CD4-positive, alpha-beta T cell treated with Interleukin-6 at 100 ng/mL for 8 hours (primary cell): Measurements from ENCODE around the gene MAP3K10.

Experiments
- DNase-seq: peaks from one replicate; pipeline ENCODE4 v3.0.0-alpha.2; 2020; ENCODE audit warnings: mixed read lengths, low spot score

Gene MAP3K10

DNA sequence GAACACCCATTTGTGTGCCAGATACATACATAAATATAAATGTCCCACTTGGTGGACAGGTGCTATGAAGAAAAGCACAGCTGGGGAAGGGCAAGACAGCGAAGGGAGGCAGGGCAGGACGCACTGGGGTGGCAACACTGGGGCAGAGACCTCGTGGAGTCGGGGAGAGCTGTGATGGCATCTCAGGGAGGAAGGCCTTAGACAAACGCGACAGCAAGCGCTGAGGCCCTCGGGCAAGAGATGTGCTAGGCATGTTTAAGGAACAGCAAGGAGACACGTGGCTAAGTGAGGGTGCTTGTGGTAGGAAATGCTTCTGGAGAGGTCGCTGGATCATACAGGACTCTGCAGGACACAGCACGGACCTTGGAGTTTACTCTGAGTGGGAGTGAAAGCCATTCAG is 58.6 kb downstream of the MAP3K10 start:
- DNase-seq: no peak

- DNase-seq: no peak
Measured at GRCh38 chr19:40251244-40251643, 60.0 kb downstream of the MAP3K10 start.

DNA sequence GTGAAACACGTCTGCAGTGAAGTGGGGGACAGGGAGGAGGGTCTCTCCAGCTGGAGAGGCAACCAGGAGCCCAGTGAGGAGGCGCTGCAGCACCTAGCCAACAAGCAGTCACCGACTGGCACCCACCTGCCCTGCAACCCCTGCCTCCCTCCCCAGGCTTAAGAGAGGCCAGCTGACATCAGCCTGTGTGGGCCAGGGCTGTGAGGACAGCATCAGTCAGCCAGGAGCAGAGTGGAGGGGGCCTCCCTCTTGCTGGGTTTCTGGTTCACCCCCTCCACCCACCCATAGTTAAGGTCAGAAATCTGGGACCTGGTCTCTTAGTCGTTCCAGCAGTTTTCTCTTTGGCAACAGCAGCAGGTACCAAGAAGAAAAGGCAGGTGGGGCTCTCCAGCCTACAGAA is 60.8 kb downstream of the MAP3K10 start:
- DNase-seq: no peak

GRCh38 chr19:40252395-40252794 is 61.2 kb downstream of the MAP3K10 start:
- DNase-seq: no peak

DNA sequence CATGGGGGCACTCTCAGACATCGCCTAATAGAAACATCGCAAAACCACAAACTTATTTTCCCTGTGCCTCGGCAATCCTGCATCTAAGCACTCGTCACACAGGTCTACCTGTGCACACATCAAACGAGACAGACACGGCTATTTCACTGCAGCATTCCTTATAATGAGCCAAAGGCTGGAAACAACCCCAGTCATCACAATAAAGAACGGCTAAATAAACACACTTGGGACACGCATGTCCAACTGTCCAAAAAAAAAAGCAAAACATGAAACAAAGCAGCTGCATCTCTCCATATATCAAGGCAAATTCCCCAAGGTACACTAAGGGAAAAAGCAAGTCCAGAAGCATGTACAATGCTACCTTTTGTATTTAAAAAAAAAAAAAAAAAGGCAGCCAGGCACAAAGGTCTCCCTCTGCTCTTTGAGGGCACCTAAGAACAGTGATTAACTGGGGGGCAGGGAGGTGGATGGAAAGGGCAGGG is 62.4 kb downstream of the MAP3K10 start:
- no peak for DNase-seq

DNA sequence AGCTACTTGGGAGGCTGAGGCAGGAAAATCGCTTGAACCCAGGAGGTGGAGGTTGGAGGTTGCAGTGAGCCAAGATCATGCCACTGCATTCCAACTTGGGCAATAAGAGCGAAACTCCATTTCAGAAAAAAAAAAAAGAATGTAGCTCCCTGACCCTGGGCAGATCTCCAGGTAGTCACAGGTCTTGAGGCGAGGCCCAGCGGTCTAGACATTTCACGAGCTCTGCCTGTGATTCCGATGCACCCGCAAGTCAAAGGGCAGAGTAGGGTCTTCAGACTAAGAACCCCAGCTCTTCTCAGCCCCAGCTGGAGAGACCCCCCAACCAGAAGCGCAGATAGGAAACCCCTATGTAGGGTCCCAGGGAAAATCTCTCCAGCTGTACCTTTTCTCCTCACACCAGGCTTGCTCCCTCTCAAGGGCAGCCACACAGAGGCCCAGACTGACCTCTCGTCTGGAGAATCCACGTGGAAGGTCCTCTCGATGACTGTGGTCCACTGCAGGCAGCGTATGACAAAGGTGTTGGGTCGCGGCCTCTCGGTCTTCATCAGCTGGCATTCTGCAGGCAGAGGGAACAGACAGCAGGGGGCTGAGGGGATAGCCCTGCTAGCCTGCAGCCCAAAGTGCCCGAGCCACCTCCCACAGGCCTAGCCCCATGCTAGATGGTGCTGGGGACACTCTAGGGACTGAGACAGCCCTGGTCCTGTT is 63.6 kb downstream of the MAP3K10 start:
- DNase-seq: no peak

- DNase-seq: no peak
Measured at GRCh38 chr19:40255619-40256166, 64.5 kb downstream of the MAP3K10 start.

DNA sequence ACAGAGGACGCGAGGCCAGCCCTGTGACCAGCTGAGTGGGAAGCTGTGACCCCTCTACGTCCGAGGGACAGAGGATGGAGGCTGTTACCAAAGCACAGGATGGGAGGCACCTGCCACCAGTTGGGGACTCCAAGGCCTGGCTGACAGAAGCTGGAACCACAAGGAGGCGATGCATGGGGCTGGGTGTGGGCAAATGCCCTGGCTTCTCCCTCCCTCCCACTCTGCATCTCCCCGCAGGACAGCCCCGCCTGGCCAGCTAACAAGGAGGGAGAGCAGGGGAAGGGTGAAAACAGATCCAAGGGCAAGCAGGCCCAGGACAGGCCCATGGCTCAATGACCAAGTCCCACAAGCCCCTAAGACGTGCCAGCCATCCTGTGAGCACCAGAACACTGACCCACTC is 65.3 kb downstream of the MAP3K10 start:
- DNase-seq: no peak

DNA sequence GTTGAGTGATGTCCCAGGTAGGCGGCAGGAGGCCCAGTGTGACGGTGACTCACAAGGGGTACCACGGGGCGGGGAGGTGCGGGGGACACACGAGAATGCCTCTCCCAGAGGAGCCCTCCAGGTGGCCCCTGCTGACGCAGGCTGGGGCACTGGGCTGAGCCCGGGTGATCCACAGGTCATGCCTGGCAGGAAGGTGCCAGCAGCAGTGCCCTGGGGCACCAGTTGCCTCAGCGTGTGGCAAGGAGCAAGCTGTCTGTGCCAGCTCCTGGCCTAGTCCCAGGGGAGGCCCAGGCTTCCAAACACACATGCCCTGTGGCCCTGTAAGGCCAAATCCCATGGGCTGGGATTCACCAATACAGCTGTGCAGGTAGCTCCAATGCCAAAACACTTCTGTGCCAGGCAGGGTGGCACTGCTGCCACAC is 65.9 kb downstream of the MAP3K10 start:
- no peak for DNase-seq

DNA sequence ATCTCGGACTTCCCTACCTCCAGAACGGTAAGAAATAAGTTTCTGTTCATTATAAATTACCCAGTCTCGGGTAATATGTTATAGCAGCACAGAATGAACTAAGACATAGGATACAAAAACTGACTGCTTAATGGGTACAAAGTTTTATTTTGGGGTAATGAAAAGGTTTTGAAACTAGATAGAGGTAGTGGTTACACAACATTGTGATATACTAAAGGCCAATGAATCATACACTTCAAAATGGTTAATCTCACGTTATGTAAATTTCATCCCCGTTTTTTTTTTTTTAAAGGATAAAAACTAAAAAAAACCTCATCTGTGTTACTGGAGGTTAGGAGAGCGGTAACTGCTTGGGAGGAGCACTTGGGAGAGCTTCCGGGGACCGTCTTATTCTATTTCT is 70.4 kb downstream of the MAP3K10 start:
- no peak for DNase-seq

- DNase-seq: no peak
Measured at GRCh38 chr19:40262422-40262821, 71.2 kb downstream of the MAP3K10 start.

DNA sequence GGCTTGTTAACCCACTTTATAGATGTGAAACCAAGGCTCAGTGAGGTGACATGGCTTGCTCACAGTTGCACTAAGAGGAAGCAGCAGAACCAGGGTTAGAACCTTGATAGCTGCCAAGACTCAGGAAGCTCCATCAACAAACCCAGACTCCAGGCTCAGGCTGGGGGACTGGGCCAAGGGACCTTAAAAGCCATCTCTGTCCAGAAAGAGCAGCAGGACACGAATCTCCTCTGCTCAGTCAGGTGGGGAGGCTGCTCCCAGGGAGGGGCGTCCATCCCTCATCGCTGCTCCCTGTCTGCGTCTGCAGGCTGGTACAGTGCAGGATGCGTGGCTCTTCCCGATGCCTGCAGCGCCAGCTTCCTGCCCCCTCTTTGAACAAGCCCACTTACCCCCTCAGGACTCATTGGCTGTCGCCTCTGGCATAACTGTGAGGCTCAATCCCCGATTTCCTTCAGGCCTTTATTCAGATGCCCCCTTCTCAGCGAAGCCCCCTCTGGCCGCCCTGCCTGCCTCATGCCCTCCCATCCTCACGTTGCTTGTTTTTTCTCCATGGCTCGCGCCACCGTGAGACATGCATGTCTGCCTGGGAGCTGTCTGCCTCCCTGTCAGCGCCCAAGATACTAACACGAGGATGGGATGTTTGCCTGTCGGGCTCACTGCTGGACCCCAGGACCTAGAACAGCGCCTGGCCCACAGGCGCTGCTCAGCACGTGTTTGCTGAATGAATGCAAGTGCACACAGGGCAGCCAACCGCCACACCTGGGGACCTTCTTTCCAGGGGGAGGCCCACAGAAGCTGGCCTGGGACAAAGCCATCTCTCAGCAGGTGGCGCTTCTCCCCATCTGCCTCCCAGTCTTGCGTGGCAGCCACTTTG is 72.5 kb downstream of the MAP3K10 start:
- DNase-seq: no peak

DNA sequence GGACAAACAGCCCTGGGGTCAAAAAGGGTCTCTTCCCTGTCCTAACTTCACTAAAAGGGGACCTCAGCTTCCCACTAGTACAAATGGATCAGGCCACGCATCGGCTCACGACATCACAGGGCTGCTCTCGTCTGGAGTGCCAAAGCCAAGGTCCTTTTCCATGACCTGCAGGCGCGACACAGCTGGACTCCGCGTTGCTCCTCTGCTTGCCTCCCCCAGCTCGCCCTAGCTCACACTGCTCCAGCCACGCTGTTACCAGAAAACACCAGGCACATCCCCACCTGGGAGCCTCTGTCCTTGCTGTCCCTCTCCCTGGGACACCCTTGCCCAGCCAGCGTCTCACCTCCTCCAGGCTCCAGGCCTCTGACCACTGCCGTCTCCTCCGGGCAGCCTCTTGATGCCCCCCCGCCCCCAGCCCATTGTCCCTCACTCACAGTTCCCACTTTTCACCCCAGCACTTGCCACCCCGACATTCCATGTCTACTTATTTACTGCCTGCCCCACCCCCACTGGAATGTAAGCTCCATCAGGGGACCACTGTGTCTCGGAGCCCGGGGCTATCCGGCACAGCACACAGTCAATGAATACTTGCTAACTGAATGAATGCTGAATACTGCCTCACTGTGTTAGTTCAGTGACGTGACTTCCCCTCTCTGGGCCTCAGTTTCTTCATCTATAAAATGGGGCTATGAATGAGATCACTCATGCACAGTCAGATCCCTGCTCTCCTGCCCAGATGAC is 73.3 kb downstream of the MAP3K10 start:
- DNase-seq: no peak
